ENCODE measurements around the gene RANBP10.
A peak's percentile ranks its signal among the peaks of the same experiment; 100 is the strongest.
"Not testable (repeated sequence)": the region's sequence is repeated elsewhere in the genome, so short reads cannot be mapped to it uniquely, and the experiment has no call there.

The RANBP10 gene

DNA sequence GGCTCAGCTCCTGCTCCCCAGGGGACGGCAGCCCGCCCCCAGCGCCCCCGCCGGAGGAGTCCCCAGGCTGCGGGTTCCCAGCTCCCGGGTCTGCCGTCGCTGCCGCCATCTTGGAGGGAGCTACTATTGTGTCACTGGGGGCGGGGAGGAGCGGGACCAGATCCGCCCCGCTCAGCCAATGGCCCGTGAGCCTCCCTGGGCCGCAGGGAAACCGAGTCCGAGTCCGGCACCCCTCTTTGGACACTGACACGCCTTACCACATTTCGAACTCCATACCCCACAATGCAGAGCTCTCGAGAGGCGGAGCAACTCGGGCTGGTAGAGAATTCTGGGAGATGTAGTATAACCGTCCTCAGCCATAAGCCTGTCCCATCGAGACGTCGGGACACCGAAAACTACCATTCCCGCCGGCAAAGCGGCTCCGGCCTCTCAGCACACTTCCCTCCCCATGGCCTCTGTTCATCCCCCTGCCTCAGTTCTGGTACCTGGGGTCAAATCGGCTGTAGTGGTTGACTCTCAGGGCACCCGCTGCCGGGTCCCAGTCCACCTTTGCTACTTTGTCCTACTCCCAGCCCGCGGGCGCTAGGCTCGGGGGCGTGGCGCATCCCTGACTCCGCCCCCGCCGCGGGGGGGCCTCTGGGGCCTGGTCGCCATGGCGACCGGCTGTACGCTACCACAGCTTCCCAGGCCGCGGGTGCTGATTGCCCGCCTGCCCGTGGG is at the start of gene RANBP10, which contains the start of gene TSNAXIP1:
Gene RANBP10, minus strand, starts transcription at position 133 of the 720 bp plus-strand sequence. Its CDS starts 24 bp downstream, at position 109.
Gene TSNAXIP1, plus strand, starts transcription at position 462 of the 720 bp plus-strand sequence. CDS start 261 bp downstream, outside the sequence.
- peak; percentile 99 for DNase-seq

DNA sequence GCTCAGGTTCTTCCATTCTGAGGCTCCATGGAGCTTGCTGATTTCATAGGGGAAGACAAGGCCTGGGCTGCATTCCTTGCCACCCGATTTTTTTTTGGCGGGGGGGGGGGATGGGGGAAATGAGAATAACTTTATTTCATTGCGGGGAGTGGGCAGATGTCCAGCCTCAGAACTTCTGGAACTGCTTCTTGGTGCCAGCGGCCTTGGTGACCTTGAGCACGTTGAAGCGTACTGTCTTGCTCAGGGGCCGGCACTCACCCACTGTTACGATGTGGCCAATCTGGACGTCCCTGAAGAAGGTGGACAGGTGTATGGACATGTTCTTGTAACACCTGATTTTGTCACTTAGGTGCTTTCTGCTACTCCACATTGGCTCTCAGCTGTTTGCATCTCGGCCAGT is 49.4 kb upstream of the RANBP10 start:
- DNase-seq, result no peak

DNA sequence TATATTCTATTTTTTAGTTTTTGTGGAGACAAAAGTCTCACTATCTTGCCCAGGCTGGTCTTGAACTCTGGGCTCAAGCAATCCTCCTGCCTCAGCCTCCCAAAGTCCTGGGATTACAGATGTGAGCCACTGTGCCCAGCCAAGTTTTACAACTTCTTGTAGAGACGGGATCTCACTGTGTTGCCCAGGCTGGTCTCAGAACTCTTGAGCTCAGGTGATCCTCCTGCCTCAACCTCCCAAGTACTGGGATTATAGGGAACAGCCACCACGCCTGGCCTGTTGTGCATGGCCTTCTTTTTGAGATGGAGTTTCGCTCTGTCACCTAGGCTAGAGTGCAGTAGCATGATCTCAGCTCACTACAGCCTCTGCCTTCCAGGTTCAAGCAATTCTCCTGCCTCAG is 47.3 kb upstream of the RANBP10 start:
- no peak for DNase-seq

DNA sequence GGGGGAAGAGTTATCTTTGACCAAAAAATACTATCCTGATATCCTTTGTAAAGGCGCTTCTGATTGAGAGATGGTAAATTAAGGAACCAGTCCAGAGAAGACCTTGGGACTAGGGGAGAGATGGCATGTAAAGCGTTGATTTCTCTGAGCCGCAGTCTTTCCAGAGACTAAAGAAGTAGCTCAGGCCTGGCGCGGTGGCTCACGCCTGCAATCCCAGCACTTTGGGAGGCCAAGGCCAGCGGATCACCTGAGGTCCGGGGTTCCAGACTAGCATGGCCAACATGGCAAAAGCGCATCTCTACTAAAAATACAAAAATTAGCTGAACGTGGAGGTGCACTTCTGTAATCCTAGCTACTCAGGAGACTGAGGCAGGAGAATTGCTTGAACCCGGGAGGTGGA is 41.8 kb upstream of the RANBP10 start:
- no peak for DNase-seq

DNA sequence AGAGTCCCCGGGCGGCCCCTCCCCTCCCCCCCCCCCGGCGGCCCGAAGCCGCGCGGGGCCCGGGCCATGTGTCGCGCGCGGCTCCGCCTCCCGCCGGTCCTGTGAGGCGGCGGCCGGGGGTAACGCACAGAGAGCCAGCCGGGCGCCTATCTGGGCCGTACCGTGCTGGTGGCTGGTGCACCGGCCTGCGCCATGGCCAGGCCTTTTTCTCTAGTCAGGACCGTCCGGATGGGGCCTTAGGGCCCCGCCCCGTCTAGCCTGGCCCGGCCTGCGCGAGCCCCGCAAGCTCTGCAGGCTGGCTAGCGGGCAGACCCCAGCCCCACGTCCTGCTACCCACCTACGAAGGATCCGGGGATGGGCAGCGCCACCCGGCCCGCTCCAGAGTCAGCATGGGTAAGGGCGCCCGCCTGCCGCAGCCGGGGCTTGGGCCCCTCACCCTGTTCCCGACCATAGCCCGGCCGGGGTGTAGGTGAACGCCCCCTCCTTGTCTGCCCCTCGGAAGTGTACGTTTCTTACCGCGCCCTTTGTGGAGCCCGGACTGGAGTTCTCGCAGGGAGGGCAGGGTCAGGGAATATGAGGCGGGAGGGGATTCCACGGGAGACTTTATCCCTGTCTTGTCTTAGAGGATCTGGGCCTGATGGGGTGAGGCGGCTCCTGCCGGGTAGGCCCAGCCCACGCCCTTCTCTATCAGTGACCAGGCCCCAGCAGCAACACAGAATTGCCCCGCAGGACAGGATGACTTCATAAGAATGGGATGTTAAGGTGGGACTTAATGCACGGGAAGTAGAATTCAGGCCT is 40.9 kb upstream of the RANBP10 start, which contains the start of gene CENPT:
Gene CENPT, minus strand, starts transcription at position 630 of the 798 bp plus-strand sequence. CDS start 13,834 bp downstream, outside the sequence.
- no peak for DNase-seq

DNA sequence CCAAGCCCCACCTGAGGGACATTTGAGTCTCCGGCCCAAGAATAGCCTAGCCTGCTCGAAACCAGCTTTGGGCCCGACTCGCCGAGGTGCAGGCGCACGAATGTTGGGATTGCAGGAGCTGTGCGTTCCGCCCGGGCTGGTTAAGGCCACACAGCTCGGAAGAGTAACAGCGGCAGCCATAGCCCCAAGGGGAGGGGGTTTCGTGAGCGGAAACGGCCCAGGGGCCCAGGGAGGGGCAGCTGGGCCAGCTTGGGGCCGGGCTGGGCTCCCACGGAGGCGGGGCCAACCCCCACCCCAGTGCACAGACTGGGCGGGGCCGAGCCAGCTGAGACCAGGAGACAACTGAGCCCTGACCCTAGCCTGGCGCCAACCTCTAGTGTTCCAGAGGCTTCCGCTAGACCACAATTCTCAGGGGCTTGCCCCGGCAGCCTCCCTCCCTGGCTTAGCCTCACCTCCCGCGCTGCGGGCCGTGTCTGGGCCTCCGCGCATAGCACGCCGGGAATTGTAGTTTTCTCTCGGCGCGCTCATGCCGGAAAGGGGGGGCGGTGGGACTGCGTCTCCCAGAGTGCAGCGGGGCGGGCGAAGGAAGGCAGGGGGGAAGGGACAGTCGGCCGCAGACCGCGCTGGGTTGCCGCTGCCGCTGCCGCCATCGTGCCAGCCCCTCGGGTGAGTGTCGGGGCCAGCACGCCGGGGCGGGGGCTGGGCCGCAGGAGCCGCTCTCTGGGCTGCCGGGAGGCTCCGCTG is 40.1 kb upstream of the RANBP10 start, which contains the start of gene NUTF2:
Gene NUTF2, plus strand, starts transcription at position 614 of the 744 bp plus-strand sequence. CDS start 18,198 bp downstream, outside the sequence.
- DNase-seq, result peak; percentile 96

DNA sequence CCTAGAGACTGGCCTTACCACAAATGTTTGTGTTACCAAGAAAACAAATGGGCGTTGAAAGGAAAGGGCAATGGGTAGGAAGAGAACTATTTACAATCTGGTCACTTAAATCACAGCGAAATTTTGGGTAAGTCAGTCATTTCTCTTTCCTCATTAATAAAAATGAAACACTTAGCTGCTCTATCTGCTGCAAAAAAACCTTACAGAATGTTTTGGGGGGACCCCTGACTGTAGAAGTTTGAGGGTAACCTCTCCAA is 39.6 kb upstream of the RANBP10 start:
- DNase-seq, result no peak

DNA sequence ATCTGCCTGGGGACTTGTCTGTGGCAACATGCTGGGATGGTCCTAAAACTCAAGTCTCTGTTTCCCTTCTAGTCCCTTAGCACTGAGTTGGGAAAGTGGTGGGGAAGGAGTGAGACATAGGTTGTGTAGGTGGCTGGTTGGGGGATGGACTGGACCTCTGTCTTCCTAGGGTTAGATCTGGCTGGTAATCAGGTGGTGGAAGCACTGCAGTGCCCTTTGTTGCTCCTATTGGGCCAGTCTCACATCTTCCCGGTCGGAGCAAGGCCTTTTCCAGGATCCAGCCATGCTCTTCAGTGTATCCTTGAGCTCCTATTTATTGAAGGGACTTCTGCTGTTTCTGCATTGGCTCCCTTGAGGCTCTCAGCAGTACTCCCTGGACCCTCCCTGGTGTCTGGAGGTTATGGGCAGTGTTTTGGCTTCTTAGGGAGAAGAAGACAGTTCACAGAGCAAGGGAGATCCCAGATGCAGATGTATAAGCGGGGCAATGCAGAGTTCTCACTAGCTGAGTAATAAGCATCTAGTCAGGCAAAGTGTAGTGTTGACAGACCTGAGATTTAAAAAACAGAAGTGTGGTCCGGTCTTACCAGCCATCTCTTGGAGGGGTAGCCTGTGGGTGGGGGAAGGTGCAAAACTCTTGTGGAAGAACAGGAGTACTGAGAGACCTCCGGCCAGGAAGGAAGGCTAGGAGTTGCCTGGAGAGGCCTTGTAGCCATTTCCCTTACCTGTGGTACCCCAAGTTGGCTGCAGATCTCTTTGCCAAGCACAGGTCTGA is 39.1 kb upstream of the RANBP10 start:
- DNase-seq, result no peak

DNA sequence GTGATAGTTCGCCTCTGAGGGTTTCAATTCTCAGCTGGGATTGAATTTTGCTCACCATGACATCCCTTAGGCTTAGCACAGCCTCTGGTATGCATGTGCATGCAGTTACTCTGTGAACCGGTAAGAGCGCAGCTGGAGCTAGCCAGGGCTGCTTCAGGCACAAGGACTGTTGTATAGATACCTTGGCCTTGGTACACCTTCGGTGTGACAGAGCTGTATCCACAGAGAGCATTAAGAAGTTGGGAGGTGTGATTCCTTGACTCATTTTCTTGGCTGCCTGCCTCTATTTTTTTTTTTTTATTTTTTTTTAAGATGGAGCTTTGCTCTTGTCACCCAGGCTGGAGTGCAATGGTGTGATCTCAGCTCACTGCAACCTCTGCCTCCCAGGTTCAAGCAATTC is 38.1 kb upstream of the RANBP10 start:
- DNase-seq, result no peak

DNA sequence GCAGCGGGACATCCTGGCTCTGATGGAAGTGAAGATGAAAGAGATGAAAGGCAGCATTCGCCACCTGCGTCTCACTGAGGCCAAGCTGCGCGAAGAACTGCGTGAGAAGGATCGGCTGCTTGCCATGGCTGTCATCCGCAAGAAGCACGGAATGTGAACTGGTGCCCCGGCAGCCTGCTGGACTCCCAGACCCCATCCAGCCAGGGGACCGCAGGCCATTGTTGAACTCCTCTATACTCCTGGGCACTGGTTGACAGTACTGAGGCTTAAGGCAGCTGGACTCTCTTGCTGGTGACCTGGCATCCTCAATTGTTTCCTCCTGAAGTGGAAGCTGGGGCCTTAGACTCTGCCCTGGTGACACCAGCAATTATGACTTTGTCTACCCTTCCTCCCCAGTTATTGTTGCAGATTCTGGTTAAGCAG is 37.0 kb upstream of the RANBP10 start:
- DNase-seq, result no peak

DNA sequence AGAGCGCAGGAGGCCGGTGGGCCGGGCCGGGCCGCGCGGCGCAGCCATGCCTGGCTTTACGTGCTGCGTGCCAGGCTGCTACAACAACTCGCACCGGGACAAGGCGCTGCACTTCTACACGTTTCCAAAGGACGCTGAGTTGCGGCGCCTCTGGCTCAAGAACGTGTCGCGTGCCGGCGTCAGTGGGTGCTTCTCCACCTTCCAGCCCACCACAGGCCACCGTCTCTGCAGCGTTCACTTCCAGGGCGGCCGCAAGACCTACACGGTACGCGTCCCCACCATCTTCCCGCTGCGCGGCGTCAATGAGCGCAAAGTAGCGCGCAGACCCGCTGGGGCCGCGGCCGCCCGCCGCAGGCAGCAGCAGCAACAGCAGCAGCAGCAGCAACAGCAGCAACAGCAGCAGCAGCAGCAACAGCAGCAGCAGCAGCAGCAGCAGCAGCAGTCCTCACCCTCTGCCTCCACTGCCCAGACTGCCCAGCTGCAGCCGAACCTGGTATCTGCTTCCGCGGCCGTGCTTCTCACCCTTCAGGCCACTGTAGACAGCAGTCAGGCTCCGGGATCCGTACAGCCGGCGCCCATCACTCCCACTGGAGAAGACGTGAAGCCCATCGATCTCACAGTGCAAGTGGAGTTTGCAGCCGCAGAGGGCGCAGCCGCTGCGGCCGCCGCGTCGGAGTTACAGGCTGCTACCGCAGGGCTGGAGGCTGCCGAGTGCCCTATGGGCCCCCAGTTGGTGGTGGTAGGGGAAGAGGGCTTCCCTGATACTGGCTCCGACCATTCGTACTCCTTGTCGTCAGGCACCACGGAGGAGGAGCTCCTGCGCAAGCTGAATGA is 36.4 kb upstream of the RANBP10 start:
- DNase-seq, result peak; percentile 72

DNA sequence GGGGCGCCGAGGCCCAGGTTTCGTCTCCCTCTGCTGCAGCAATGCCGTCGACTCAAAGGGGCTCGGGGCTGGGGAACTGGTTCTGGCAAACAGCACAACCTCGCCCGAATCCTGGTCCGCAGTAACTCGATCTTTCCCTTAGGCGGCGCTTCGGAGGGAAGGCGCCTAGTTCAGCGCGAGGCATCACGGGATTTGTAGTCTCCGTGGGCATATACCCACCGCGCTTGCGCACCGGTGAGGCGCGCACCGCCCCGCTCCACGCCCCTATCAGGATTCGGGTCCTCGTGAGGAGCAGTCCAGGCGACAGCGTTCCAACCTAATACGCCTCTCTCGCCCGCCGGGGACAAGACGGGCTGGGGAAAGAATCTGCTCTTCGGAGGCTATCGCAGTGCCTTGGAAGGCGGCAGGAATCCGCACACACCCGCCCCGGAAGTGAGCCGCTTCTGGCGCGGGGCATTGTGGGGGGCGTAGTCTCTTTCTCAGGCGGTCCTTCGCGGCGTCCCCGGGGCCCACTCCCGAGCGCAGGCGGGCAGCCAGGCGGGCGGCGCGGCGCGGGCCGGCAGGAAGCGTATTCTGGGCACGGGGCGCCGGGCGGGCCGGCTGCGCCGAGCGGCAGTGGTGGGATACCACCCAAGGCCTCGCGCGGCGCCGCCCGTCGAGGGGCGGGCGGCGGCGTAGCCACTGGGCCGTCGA is 35.6 kb upstream of the RANBP10 start, which contains the start of gene THAP11:
Gene THAP11, plus strand, starts transcription at position 505 of the 693 bp plus-strand sequence. CDS start 235 bp downstream, outside the sequence.
- peak; percentile 96 for DNase-seq

DNA sequence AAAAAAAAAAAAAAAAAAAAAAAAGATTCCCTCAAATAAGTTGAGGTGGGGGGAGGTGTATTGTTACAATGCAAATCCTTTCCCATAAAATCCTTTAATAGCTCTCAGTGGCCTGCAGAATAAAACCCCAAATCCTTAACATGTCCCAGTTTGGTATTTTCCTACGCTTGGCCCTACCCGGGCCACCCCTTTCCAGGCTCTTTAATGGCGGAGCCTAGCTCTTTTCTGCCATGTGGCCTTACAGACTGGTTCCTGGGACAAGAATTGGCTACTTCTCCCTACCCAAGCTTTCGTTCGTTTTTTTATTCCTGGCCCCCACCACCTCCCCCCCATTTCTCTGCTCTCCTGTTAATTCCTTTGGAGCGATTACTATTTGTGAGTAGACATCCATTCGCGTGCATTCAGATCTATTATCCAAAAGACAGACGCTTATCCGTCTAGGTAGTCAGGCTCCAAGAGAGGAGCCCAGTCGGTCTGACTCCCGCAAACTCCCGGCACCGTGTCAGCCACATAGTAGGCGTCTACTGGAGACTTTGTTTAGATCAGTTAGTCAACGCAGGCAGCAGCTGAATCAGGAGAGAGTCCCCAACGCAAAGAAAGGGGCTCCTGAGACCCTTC is 34.9 kb upstream of the RANBP10 start:
- no peak for DNase-seq

DNA sequence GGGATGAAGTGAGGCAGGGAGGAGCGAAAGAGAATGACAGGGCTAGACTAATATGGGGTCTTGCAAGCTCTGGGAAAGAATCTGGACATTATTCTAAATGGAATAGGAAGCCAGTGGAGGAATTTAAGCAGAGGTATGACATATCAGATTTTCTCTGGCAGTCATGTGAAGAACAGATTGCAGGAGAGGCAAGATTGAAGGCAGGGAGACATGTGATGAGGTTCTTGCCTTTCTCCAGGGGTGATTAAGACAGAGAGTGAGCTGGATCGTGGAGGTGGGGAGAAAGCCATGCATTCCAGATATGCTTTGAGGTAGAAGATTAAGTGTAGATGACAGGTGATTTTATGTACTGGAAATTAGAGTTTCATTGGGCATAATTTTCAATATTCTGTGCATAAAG is 31.5 kb upstream of the RANBP10 start:
- no peak for DNase-seq

DNA sequence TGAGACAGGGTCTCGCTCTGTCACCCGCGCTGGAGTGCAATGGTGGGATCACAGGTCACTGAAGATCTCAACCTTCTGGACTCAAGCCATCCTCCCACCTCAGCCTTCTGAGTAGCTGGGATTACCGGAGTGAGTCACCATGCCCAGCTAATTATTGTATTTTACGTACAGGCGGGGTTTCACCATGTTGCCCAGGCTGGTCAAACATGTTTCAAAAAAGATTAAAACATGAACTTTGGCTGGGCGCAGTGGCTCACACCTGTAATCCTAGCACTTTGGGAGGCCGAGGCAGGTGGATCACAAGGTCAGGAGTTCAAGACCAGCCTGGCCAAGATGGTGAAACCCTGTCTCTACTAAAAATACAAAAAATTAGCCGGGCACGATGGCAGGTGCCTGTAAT is 30.8 kb upstream of the RANBP10 start:
- not testable (repeated sequence) for DNase-seq

DNA sequence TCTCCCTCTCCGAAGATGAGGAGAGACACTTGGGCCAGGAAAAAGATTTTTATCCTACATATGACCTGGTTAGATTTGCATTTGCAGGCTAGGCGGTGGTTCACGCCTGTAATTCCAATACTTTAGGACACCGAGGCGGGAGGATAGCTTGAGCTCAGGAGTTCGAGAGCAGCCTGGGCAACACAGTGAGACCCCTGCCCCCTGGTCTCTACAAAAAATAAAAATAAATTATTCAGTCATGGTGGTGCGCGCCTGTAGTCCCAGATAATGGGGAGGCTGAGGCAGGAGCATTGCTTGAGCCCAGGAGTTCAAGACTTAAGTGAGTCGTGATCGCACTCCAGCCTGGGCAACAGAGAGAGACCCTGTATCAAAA is 27.9 kb upstream of the RANBP10 start:
- no peak for DNase-seq

DNA sequence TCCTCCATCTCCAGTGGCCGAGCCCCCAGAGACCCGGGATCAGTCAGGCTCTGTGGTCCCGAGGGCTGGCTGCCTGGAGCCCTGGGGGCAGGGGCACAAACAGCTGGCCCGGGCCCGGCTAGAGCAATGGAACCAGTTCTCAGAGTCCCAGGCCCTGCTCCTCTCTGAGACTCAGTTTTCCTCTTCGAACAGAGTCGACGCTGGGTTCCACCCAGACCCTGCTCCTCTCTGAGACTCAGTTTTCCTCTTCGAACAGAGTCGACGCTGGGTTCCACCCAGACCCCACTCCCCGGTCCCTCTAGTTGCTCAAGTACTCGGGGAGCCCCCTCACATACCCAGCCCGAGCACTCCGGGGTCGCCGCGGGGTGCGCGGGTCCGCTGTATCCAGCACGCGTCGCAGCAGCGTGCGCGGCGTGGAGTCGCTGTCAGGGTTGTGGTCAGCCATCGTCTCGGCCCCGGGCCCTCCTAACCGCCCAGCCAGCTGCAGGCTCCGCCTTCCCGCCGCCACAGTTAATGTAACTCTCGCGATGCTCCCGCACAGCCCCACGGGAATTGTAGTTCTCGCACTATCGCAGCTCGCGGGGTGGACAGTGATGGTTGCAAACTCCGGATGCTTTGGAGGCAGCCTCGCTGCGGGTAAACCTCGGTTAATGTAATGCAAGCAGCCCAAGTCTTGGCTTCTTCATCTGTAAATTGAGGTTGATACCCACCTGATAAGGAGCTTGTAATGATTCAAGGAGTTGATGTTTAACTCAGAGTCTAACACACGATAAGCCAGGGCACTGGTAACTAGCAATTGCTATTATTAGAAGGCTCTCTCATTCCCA is 27.3 kb upstream of the RANBP10 start:
- peak; percentile 95 for DNase-seq

DNA sequence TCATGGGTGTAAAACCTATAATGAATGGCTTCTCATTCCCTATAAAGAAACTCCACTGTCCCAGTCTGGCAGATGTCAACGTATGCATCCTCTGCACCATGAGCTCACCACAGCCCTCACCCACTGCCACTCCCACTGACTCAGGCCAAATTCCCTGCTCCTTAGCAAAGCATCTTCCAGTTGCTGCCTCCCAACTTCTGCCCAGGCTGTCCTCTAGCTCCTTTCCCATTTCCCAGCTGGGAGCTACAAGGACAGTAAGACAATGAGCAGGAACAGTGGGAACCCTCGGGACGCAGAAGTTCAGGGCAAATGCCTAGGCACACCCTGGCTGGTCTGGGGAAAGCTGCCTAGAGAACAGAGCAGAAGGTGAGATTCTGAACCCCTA is 26.7 kb upstream of the RANBP10 start:
- DNase-seq, result no peak

DNA sequence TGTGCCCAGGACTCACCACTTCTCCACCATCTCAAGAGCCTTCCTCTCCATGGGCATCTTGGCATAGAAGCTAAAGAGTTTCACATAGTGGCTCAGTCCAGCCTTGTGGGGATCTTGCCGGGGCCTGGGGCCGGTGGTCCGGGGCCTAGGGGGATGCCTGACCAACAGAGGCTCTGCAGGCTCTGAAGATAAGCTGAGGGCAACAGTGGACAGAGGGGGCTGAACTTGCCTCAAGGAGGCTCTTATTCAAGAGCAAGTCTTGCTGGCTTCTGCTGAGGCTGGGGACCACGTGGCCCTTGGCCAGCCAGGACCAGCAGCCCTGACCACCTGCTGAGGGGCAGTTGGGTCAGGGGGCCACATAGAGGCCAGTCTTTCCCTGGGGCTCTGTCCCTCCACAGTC is 22.3 kb upstream of the RANBP10 start:
- DNase-seq, result no peak

DNA sequence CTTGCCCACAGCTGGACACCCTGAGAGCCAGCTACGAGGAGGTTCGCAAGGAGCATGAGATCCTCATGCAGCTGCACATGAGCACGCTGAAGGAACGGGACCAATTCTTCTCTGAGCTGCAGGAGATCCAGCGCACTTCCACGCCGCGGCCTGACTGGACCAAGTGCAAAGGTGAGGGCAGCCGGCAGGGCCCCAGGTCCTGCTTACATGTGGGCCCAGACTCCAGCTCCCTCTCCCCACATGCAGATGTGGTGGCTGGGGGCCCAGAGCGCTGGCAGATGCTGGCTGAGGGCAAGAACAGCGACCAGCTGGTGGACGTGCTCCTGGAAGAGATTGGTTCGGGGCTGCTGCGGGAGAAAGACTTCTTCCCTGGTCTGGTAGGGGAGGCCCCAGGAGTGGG is 19.5 kb upstream of the RANBP10 start:
- no peak for DNase-seq

Measured in CD4-positive, alpha-beta T cell treated with Interleukin-21 for 1 hour (primary cell).